Measurements from ENCODE around the gene MVB12A. TPM values are rescaled to one million over a fixed set of nuclear protein-coding genes. Genes with fewer than 3 reads are reported as not detected.

MVB12A gene
- total and polyA plus RNA-seq, 2 donors (not counting 3 experiments of a cell fraction or from before 2014, with no cell fraction given) = 63.3 to 88.8 TPM

DNA sequence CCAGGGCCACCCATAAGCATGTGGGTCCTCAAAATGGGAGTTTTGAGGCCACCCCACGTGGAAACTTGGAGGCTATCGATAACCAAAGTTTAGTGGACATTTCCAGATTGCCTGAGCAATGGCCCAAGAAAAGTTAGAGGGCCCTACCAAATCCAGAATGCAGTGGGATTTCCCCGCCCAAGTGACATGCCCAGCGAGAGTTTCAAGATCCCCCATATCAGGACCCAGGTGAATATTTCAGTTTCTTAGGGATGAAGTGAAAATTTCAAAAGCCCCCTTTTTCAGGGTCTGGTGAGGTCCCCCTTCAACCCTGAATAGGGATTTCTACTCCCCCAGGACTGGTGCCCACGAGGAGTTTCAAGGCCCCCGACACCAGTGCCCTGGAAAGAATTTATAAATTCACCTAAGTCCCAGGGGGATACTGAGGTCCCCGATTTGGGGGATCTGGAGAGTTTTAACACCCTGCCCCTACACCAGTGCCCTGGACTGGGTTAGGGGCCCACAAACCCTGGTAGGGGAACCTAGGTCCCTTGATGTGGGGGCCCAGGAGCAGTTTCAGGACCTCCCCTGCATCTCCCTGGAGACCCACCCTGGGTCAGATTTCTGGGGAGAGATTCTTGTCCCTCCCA, 15.1 kb upstream of the MVB12A start:
- peak overlapping the region; percentile 55 for H2AFZ ChIP-seq (ENCODE audit: low read depth, low read length)
- FAIRE-seq = no peak
- H3K4me1 ChIP-seq (ENCODE audit: control insufficient read depth, extremely low read depth, insufficient read depth, low read length) = peaks cover 22% of the 10 kb centered on the region
- POLR2A ChIA-PET = interaction anchor here (0.6 to 1.5 kb wide), 4 partner anchors 10 to 362 kb away, joined by 3 to 4 read pairs (median 4); partner anchors contain the start of gene MVB12A
- dilution Hi-C loops (cut with MboI; ENCODE audit: extremely low pct_ligation_motif_present, low sequenced_read_pairs) = no loop called here
- H3K9me1 ChIP-seq (replicated peaks; ENCODE audit: control insufficient read depth, extremely low read depth, insufficient read depth, low read length) = no peaks in the 10 kb centered on the region
- H3K36me3 ChIP-seq (ENCODE audit: control insufficient read depth in 2 of 2, extremely low read depth in 1 of 2, insufficient read depth in 2 of 2, low read length in 2 of 2) = no peaks in the 10 kb centered on the region
- no peaks in the 10 kb centered on the region for H3K27me3 ChIP-seq (ENCODE audit: control insufficient read depth in 2 of 2, insufficient read depth in 2 of 2, low read length in 2 of 2)
- no peaks in the 10 kb centered on the region for H3K9me3 ChIP-seq (replicated peaks; ENCODE audit: control insufficient read depth, insufficient read depth, low read length)
- peaks cover 8% of the 10 kb centered on the region for H3K79me2 ChIP-seq (ENCODE audit: control insufficient read depth, insufficient read depth, low read length)
- CTCF ChIA-PET = interaction anchor here (0.9 to 1.8 kb wide), 9 partner anchors 8 to 454 kb away, joined by 3 to 7 read pairs (median 3); partner anchors contain the start of genes CCDC194 and MVB12A
- peak overlapping the region in 2 of 3 experiments; percentile 20 to 44 for H3K4me3 ChIP-seq (replicated peaks in 1 of 3; ENCODE audit: insufficient read depth in 1 of 3, low read depth in 1 of 3, low read length in 3 of 3)
- no peaks in the 10 kb centered on the region for H4K20me1 ChIP-seq (replicated peaks; ENCODE audit: control insufficient read depth, extremely low read depth, insufficient read depth, low read length)
- no peak overlapping the region for H3K27ac ChIP-seq (ENCODE audit: insufficient read depth, low read depth, low read length)
- peak overlapping the region; percentile 67 for H3K4me2 ChIP-seq (ENCODE audit: insufficient read depth, low read length)
- TF ChIP-seq, protein P1, sequence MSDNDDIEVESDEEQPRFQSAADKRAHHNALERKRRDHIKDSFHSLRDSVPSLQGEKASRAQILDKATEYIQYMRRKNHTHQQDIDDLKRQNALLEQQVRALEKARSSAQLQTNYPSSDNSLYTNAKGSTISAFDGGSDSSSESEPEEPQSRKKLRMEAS (IDR thresholded peaks at IDR 0.05; ENCODE audit: insufficient read depth, insufficient read length) = no peak
- TF ChIP-seq POLR2AphosphoS5 (IDR thresholded peaks at IDR 0.05; ENCODE audit: insufficient read depth, low read depth, low read length) (no peak), GATA2 (IDR thresholded peaks at IDR 0.05; ENCODE audit: insufficient read depth, insufficient read length, low read depth, low read length) (no peak), EZH2 (IDR thresholded peaks at IDR 0.05; ENCODE audit: borderline replicate concordance, low read depth, low read length, severe bottlenecking) (no peak), JUN (IDR thresholded peaks at IDR 0.05; ENCODE audit: borderline replicate concordance, insufficient read depth, insufficient read length, low read depth) (no peak), POLR2A (IDR thresholded peaks at IDR 0.05; ENCODE audit: low read depth, low read length) (no peak), FOS (IDR thresholded peaks at IDR 0.05; ENCODE audit: borderline replicate concordance, insufficient read depth, low read length) (no peak), MYC (IDR thresholded peaks at IDR 0.05; ENCODE audit: low read depth, low read length) (no peak)
- TF ChIP-seq, protein P2, sequence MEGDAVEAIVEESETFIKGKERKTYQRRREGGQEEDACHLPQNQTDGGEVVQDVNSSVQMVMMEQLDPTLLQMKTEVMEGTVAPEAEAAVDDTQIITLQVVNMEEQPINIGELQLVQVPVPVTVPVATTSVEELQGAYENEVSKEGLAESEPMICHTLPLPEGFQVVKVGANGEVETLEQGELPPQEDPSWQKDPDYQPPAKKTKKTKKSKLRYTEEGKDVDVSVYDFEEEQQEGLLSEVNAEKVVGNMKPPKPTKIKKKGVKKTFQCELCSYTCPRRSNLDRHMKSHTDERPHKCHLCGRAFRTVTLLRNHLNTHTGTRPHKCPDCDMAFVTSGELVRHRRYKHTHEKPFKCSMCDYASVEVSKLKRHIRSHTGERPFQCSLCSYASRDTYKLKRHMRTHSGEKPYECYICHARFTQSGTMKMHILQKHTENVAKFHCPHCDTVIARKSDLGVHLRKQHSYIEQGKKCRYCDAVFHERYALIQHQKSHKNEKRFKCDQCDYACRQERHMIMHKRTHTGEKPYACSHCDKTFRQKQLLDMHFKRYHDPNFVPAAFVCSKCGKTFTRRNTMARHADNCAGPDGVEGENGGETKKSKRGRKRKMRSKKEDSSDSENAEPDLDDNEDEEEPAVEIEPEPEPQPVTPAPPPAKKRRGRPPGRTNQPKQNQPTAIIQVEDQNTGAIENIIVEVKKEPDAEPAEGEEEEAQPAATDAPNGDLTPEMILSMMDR (IDR thresholded peaks at IDR 0.05; ENCODE audit: extremely low read depth in 1 of 2, insufficient read depth in 1 of 2, low read depth in 1 of 2, low read length in 2 of 2) = no peak
- no TSS peak for BruUV-seq (replicated peaks)
- no peak overlapping the region for H3K9ac ChIP-seq (replicated peaks; ENCODE audit: extremely low read depth, insufficient read depth, low read length)
- intact Hi-C loops (cut with micrococcal nuclease) = loop anchor here (10.0 kb wide), 1 partner anchor 150 kb away; the partner anchor contains the start of gene COLGALT1
- DNase-seq (ENCODE audit: low read depth, low spot score) = no peak
